NT2/D1 (cell line): ENCODE results near the gene PLA2G3.

Experiments used
- DNase-seq: peaks from one replicate; pipeline ENCODE4 v3.0.0-alpha.2; 2011; ENCODE audit warnings: low read depth, low spot score
- H3K27me3 ChIP-seq: 2 replicates; pipeline ENCODE4 v1.6.0; 2011; ENCODE audit warnings: mild to moderate bottlenecking; ENCODE audit not compliant: insufficient read length, insufficient read depth
- H3K36me3 ChIP-seq: 2 replicates; pipeline ENCODE4 v1.6.1; 2011; ENCODE audit warnings: mild to moderate bottlenecking, low read length, mixed read lengths; ENCODE audit not compliant: insufficient read depth, insufficient read length
- H3K4me1 ChIP-seq: 2 replicates; pipeline ENCODE4 v1.5.1; 2011; ENCODE audit not compliant: insufficient read depth, insufficient read length
- H3K4me3 ChIP-seq: 2 replicates; pipeline ENCODE4 v1.5.1; 2011; ENCODE audit warnings: low read depth; ENCODE audit not compliant: insufficient read length
- H3K9ac ChIP-seq: 2 replicates; pipeline ENCODE4 v1.6.0; 2011; ENCODE audit warnings: low read depth; ENCODE audit not compliant: insufficient read length
- H3K9me3 ChIP-seq: 2 replicates; pipeline ENCODE4 v1.5.1; 2011; ENCODE audit warnings: mild to moderate bottlenecking, low read length; ENCODE audit not compliant: insufficient read depth
- SUZ12 ChIP-seq: IDR thresholded peaks from 2 replicates; pipeline ENCODE4 v1.6.1; 2011; ENCODE audit not compliant: insufficient read length, insufficient read depth; ENCODE audit errors: extremely low read depth
- YY1 ChIP-seq: IDR thresholded peaks from 2 replicates; pipeline ENCODE4 v1.6.1; 2011; ENCODE audit not compliant: insufficient read length, insufficient read depth
- ZNF274 ChIP-seq: IDR thresholded peaks from 2 replicates; pipeline ENCODE4 v1.6.1; 2011; ENCODE audit warnings: mild to moderate bottlenecking, low read depth, low read length

PLA2G3 gene

DNA sequence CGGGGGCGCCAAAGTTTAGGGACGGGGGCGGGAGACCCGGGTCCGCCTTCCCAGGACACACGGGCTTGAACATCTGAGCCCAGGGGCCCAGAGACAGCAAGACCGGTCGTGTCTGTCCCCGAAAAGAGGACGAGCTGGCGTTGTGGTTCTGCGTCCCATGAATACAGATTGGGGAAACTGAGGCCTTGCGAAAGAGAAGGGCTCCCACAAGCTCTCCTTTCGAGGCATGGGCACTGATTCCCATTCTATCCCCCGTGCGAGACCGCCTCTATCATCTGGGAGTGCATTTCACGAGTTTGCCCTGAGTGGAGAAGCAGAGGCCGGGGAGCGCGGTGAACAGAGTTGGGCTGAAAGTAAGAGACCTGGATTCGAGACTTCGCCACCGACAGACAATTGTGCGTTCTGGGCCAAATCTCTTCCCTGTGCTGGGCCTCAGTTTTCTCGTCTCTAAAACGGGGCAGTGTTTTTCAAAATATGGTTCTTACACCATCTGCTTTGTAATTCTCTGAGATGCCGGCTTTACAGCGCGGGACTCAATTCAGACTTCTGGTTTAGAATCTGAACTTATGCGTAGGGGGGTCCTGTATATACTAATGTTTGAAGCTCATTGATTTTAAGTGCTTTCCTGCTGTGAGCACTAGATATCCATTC lies 20.1 kb upstream of the PLA2G3 start:
- H3K4me1 ChIP-seq = no peaks in the 10 kb centered on the region
- TF ChIP-seq ZNF274 (no peak), SUZ12 (no peak)
- H3K9me3 ChIP-seq = no peaks in the 10 kb centered on the region
- no peaks in the 10 kb centered on the region for H3K27me3 ChIP-seq
- DNase-seq = no peak
- H3K4me3 ChIP-seq = peak overlapping the region; percentile 73
- H3K36me3 ChIP-seq = peaks cover 9% of the 10 kb centered on the region
- H3K9ac ChIP-seq = peak overlapping the region; percentile 93

DNA sequence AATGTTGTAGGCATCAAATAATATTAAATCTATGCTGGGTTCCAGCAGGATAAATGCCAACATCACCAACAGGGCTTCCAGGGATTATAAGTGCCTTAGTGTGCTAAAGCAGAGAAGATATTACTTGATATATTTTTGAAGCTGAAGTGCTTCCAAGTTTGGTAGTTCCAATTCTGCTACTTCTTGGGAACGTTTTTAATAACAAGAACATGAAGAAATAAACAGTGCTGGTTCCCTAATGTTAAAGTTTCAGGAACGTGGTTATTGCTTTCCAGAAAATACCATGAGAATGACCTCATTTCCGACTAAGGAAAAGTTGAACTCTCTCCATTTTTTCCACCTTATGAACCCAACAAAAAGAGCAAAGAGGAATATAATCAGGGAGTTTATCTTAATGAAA lies 15.1 kb upstream of the PLA2G3 start:
- Histone ChIP-seq H3K27me3 (no peaks in the 10 kb centered on the region), H3K4me1 (no peaks in the 10 kb centered on the region), H3K9me3 (no peaks in the 10 kb centered on the region), H3K9ac (no peak overlapping the region), H3K36me3 (no peaks in the 10 kb centered on the region), H3K4me3 (no peak overlapping the region)
- TF ChIP-seq YY1 (no peak), ZNF274 (no peak), SUZ12 (no peak)
- no peak for DNase-seq

- TF ChIP-seq ZNF274 (no peak), SUZ12 (no peak), YY1 (no peak)
- no peaks in the 10 kb centered on the region for H3K4me1 ChIP-seq
- no peaks in the 10 kb centered on the region for H3K36me3 ChIP-seq
- no peaks in the 10 kb centered on the region for H3K27me3 ChIP-seq
- no peak overlapping the region for H3K9ac ChIP-seq
- no peak overlapping the region for H3K4me3 ChIP-seq
- H3K9me3 ChIP-seq = no peaks in the 10 kb centered on the region
- no peak for DNase-seq
Observed at GRCh38 chr22:31154975-31155374, 14.7 kb upstream of the PLA2G3 start.

DNA sequence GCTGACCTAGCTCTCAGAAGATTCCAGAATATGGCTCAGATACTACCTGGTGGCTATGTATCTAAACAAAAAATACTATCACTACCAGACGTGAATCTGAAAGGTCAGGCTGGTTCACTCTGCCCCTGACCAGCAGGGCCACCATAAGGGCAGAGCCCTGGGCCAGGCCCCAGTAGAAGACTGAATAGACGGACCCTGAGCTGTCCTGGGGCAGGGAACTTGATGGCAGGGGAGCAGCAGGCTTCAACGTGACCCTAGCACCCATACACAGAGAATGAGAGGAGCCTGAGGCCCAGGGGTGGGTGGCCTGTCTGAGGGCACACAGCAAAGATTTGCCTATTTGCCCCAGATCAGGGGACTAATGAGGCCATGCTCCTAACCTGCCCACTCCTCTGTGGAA lies 13.0 kb upstream of the PLA2G3 start:
- Histone ChIP-seq H3K9ac (no peak overlapping the region), H3K4me1 (no peaks in the 10 kb centered on the region), H3K36me3 (no peaks in the 10 kb centered on the region), H3K27me3 (no peaks in the 10 kb centered on the region), H3K4me3 (no peak overlapping the region), H3K9me3 (no peaks in the 10 kb centered on the region)
- DNase-seq = no peak
- TF ChIP-seq SUZ12 = no peak
- no peak for TF ChIP-seq ZNF274
- TF ChIP-seq YY1 = no peak

DNA sequence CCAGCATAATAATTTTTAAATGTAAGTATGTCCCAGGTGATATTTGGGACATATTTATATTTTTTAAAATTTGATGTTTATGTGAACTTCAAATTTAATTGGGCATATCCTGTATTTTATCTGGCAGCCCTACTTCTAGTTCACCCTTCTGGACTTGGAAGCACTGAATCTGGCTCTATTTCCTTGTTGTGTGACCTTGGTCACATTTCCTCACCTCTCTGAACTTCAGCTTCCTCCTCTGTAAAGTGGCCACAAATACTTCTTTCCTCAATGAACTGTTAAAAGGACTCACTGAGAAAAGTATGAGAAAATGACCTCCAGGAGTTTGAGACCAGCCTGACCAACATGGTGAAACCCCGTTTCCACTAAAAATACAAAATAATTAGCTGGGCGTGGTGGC lies 11.6 kb upstream of the PLA2G3 start:
- Histone ChIP-seq H3K4me3 (no peak overlapping the region), H3K36me3 (no peaks in the 10 kb centered on the region), H3K4me1 (no peaks in the 10 kb centered on the region), H3K9ac (no peak overlapping the region), H3K9me3 (no peaks in the 10 kb centered on the region), H3K27me3 (no peaks in the 10 kb centered on the region)
- TF ChIP-seq SUZ12 (no peak), ZNF274 (no peak), YY1 (no peak)
- DNase-seq = no peak

DNA sequence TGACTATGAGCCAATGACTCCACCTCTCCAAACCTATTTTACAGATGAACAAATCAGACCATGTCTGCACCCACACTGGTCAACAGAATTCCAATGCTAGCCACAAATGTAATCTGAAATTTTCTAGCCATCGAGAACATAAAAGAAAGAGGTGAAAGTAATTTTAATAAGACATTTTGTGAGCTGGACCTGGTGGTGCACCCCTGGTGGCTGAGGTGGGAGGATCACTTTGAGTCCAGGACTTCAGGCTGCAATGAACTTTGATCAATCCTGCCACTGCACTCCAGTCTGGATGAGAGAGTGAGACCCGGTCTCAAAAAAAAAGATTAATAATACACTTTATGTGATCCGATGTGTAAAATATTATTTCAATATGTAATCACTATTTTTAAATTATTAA lies 10.3 kb upstream of the PLA2G3 start:
- H3K36me3 ChIP-seq = no peaks in the 10 kb centered on the region
- H3K27me3 ChIP-seq = no peaks in the 10 kb centered on the region
- H3K4me3 ChIP-seq = no peak overlapping the region
- TF ChIP-seq SUZ12 (no peak), ZNF274 (no peak), YY1 (no peak)
- no peaks in the 10 kb centered on the region for H3K9me3 ChIP-seq
- no peak overlapping the region for H3K9ac ChIP-seq
- no peak for DNase-seq
- no peaks in the 10 kb centered on the region for H3K4me1 ChIP-seq

- Histone ChIP-seq H3K36me3 (no peaks in the 10 kb centered on the region), H3K9ac (no peak overlapping the region), H3K27me3 (no peaks in the 10 kb centered on the region), H3K4me1 (no peaks in the 10 kb centered on the region), H3K4me3 (no peak overlapping the region), H3K9me3 (no peaks in the 10 kb centered on the region)
- TF ChIP-seq YY1 (no peak), SUZ12 (no peak), ZNF274 (no peak)
- DNase-seq = peak; percentile 59
Observed at GRCh38 chr22:31148953-31149627, 8.8 kb upstream of the PLA2G3 start.

DNA sequence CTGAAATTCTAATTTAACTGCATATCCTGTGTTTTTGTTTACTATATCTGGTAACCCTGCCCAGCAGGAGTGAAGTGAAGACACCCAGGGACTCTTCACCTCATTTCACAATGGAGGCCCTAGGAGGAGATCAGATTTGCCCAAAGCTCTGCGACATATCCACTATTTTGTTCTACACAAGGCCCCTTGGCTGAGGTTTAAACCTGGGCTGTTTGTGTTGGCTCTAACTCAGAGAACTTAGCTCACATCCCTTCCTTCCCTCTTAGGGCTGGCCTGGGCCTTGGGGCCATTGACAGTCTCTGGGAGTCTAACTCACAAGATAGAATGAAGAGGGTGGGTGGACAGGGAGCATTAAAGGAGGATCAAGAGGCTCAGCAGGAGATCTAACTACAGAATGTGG lies 8.2 kb upstream of the PLA2G3 start:
- no peaks in the 10 kb centered on the region for H3K4me1 ChIP-seq
- no peaks in the 10 kb centered on the region for H3K36me3 ChIP-seq
- H3K9me3 ChIP-seq = no peaks in the 10 kb centered on the region
- DNase-seq = no peak
- no peaks in the 10 kb centered on the region for H3K27me3 ChIP-seq
- TF ChIP-seq SUZ12 = no peak
- TF ChIP-seq ZNF274 = no peak
- no peak for TF ChIP-seq YY1
- no peak overlapping the region for H3K4me3 ChIP-seq
- no peak overlapping the region for H3K9ac ChIP-seq
